ENCODE measurements around the gene VPS13C.

Gene VPS13C

DNA sequence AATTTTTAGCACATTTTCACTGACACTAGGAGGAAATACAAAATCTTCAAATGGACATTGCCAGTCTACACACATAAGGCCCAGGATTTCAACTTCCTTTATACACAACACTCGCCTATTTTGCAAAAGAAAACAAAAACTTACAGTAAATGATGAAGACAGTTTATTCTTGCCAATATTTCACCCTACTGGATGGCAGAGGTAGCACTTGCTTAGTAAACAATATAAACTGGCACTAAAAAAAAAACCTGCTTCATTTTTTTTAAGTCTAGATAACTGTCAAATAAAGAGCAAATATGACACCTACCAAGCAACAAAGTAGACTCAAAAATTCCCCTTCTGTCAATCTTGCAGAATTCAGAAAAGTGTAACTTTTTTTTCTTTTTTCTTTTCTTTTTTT lies 204.0 kb downstream of the VPS13C start:
- DNase-seq (ENCODE audit: low spot score), result no peak

DNA sequence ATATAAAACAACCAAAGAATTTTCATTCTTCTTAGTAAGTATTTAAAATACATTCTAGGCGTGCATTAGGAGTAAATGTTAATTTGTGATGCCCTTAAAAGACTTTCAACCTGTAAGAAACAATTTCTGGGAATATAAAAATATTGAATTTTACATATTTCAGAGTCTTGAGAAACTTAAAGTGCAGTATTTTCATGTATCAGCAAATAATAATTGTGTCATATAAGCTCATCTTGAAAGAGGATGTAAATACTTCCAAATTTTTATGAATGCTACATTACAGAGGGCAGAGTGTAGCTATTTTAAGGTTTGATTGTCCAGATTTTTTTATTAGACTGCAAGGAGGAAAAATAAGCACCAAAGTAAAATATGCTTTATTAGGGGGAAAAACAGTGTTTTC lies 207.1 kb downstream of the VPS13C start:
- DNase-seq (ENCODE audit: low spot score), result no peak

DNA sequence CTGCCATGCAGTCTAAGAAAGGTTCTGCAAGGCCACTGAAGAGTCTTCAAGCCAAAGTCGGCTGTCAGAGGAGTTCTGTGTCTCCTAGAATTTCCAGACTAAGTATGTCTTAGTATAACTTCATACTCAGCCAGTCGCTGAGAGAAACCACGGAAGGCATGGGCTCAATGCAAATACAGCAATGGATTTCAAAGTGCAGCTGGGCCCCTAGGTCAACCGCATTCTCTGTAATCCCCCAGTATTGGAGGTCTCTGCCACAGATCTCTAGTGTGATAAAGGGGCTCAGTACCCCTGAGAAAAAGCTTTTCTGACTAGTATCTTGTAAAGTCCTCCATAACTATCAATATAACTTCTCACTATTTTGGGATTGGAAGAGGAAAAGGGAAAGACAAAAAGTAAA lies 208.3 kb downstream of the VPS13C start:
- DNase-seq (ENCODE audit: low spot score), result no peak

DNA sequence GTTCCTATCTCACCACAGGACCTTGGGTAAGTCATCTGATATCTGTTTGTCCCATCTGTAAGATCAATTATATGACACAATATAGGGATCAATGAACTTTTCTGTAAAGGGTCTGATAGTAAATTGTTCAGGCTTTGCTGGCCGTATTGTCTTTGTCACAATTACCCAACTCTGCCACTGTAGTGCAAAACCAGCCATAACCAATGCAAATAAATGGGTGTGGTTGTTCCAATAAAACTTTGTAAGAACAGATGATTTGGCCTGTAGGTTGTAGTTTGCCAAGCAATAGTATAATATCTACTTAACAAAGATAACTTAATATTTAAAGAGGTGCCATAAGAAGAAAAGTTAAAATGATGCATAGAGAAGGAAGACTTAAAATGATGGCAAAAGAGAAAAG lies 210.8 kb downstream of the VPS13C start:
- no peak for DNase-seq (ENCODE audit: low spot score)

DNA sequence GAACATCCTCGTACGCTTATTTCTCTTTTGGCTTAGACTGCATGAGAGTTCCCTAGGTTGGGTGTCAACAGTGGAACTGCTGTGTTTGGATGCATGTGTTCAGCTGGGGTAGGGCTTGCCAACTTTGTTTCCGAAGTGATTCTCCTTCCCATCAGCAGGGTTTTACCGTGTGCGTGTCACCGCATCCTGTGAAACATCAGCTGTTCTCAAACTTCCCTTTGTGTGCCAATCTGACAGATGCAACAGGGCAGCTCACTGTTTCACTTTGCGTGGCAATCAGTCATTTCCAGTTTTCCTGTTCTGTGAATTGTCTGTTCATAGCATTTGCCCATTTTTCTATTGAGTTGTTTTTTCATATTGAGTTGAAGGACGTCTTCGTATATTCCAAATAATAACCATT lies 218.8 kb downstream of the VPS13C start:
- DNase-seq (ENCODE audit: low spot score), result no peak

DNA sequence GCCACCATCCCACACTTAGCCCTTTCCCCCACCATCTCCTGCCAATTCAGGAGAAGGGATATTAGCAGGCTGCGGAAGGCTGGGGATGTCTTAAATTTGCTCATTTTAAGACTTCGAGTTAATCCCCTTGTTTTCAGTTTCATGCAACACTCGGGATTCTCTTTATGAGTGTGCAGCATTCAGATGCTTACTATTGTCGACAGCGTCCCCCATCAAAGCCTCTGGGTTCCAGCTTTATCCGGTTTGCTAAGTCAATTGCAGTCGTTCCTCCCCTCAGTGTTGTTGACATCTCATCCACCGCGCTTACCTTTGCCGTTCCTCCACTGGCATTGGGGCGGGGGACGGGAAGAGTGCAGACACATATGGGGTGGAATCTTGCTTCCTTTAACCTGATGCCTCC lies 220.2 kb downstream of the VPS13C start:
- no peak for DNase-seq (ENCODE audit: low spot score)

DNA sequence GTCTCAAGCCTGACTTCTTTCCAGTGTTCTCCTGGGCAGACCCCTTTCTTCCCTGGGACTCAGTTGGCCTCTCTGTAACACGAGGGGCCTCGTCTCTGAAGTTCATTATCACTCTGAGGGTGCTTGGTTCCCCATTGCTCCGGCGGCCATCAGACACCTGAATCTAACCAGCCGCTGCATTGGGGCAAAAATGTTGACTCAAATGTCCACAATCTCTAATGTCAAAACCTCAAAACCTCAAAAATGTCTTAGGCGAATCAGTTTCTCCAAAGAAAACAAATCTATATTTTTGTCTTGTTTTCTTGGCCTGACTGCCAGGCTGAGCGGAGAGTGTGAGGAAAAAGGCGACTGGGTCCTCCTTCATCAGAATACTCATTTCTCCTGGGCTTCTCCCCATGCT lies 220.7 kb downstream of the VPS13C start:
- DNase-seq (ENCODE audit: low spot score), result no peak

DNA sequence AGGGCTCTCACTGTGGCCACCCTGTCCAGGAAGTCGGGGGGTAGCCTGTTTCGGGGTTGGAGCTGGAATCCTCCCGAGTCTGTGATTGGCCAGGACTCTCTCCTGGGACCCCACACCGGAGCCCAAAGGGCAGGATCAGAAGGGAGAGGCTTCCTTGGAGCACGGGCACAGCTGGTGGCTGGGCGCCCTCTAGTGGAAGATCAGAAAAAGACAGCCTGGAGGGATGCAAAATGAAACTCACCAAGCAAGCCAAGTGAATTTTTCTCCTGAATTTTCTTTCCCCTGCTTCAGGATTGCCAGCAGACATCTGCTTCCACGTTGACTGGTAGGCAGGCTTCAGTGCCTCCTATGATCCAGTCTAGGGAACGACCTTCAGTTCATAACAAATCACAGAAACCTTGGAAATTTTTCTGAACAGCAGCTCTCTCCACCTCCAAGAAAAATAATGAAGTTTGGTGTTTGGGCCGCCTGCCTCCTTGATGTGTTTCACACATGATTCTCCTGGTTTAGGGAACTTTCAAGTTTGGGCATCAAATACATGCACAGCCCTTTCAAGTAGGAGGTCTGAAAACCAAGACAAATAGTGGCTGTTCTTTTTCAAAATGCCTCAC lies 224.6 kb downstream of the VPS13C start:
- DNase-seq (ENCODE audit: low spot score), result peak; percentile 89

DNA sequence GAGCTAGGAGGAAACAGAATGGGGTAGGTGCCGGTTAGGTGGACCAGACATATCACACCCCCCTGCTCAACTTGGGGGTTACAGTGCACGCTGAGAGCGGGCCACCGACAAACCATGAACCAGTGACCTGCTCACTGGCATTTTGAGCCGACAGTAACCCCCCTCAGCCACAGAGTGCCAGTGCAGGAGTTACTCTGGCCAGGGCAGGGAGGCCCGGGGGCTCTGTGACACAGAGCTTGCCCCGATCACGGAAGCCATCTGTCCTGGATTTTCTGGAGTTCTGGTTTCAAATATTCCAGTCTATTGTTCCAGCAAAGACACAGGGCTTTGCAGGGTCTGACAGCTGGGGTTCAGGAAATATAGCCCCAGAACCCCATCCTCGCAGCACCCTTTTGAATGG lies 225.2 kb downstream of the VPS13C start:
- no peak for DNase-seq (ENCODE audit: low spot score)

DNA sequence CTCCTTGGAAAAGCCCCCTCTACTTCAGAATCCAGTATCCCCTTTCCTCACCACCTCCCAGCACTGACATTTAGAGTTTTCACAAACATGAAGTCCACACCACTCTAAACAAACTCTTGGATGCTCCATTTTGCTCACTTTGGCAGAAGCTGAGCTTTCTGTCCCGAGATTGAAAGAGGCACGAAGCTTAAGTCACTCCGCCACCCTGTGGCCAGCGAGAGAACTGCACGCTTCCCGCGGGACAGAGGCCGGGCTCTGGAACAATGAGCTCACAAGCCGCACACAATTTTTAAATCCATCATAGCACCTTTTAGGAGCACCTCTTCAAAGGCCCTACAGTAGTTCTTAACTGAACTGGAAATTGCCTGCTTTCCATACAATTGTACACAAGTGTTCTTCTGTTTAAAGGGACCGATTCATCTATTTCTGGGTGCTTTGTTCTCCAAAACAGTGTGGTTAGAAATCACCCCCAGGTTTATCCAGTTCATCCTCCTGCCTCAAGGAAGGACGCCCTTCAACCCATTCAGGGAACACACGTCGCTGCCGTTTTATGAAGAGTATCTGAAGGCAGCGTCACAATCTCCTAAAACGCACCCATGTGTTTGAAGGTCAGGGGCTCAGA lies 226.1 kb downstream of the VPS13C start:
- peak; percentile 89 for DNase-seq (ENCODE audit: low spot score)

DNA sequence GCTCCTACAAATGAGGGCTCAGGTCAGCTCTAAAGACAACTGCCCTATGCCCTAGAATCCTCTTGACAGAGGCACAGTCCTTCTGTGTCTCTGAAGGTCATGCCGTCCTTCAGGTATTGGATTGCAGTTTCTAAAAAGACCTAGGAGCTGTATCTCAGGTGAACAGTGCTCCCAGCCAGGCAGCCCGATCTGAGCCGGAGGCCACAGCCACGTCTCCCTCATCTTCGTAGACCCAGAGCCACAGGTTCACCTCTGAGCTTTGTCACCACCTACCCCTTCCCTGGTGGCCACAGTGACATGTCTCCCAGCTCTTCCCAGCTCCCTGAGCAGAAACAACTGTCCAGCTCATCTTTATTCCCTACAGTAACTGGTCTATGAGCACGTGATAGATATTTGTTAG lies 228.0 kb downstream of the VPS13C start:
- no peak for DNase-seq (ENCODE audit: low spot score)

DNA sequence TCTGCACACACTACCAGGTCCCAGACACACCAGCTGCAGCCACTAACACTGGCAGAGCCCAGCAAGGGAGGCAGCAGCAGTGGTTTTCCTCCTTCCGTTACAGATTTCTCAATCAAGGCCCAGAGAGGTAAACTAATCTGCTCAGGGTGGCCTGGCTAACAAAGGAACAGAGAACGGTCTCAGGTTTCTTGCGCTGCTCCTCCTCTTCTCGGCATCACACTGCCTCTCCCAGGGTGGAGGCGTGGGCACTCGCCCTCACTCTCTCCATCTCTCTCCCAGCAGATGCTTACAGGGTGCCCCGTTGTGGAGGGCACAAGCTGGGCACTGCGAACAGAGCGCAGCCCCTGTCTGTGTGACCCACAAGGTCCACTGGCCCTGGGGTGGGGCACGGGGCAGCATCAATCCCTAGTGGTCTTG lies 228.7 kb downstream of the VPS13C start:
- DNase-seq (ENCODE audit: low spot score), result no peak

DNA sequence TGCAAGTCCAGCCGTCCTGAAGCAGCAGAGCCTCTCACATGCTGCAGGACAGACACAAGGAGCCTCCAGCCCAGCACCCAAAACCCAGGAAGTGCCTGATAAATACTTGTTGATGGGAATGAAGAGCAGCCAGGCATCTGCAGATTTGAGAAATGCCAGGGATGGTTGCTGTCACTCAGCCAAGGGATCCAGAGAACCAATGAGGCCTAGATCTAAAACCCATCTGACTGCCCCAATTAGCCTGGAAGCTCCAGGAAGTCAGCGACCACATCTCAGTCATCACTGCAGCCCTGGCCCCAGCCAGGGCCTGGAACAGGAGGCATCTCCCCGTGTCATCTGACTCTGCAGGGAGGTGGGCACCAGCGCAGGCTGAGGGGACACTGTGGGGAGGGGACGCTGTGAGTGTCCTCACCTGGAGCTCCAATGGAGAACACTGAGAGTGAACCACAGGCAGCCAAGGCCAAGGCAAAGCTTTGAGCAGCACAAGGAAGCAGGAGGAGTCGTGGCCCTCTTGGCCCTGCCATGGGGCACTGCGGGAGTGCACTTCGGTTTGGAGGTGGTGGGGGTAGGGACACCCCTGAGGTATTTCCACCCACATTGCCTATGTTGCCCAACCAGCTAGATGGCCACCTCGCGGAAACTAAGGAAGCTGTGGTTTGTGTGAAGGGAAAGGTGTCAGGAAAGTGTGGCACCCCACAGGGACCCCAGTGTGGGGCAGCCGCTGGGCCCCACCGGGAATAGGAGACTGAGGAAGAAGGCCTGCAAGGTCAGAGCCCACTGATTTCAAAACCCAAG lies 229.5 kb downstream of the VPS13C start:
- no peak for DNase-seq (ENCODE audit: low spot score)

DNA sequence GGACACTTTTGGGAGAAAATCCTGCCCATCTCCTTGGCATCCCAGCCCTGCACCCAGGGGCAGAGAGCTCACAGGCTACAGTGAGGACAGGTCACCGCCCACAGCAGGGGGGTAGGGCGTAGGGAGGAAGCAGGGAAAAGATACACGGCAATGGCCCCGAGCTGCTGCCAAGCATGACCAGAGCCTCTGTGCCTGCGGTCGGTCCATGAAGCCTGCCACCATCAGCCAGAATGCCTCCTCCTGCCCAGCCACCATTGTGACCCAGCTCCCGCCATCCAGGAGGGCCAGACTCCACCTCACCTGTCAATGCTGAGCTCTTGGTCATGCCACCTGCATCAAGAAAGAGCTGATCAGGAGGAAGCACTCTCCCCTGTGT lies 230.7 kb downstream of the VPS13C start:
- no peak for DNase-seq (ENCODE audit: low spot score)

DNA sequence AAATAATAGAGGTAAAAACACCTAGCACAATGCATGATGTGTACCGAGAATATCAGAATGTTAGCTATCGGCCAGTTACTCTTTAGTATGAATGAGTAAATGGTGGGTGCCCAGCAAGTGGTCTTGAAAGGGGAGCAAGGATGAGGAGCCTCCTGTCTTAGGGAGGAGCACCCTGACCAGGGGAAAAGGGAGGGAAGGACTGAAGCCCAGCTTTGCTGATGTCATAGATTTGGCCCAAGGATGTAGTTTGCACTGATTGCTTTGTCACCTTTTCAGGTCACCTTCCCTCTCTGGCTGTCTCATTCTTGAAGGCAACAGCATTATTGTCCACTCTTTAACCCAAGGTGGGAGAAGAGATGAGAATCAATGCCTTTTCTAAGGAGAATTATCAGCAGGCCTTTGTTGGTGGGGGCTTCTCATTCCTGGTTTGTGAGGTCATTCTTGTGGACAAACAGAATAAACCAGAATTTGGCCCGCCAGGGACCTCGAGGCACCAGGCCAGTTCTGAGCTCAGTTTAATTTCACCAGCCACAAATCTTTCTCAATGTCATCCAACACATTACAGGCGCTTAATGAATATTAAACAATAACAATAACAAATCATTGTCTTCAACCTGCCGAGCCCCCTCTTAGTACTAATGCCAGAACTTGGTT lies 231.3 kb downstream of the VPS13C start:
- no peak for DNase-seq (ENCODE audit: low spot score)

DNA sequence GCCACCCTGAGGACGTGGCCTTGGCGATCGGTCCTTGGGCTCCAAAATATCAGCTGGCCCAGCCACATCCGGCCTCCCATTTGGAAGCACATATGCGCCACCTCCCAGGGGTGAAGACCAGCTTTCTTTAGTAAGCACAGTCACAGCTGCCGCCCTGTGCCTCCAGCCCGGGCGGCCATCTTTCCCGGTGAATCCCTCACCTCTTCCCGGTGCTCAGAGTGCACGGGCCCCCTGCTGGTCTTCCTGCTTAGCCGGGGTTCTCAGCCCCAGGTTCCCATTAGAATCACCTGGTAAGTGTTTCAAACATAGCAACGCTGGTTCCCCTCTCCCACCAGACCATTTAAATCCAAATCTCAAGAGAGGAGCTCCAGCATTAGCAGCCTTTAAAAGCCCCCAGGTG lies 232.2 kb downstream of the VPS13C start:
- no peak for DNase-seq (ENCODE audit: low spot score)

DNA sequence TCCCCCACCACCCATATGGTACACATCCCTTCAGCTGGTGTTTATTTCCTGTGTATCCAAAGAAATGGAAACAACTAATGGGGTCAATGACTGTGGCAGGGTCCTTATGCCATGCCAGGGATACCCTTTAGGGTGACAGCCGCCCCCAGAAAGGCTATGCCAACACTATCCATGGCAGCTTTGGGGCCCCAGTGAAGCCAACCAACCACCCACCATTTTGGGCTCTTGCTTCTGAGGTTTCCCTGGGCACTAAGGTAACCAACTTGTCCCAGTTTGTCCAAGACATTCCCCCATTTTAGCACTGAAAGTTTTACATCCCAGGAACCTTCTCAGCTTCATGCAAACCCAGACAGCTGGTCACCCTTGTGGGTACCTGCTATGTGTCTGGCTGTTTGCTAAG lies 233.1 kb downstream of the VPS13C start:
- DNase-seq (ENCODE audit: low spot score), result no peak

DNA sequence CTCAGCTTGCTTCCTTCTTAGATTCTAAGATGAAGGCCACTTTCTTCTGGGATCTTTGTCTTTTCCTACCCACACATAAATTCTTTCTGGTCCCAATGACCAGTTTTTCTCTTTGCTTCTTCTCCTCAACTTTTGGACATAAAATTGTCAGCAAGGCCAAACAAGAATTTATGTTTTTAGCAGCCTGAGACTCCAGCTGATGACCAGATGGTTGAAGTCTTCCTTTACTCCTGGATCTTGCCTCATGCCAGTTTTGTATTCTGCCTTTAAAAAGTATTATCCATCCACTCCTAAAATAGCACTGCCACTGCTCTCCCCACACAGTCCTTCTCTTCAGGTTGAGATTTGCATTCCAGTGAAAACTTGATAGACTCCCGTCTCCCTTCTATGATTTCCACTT lies 236.0 kb downstream of the VPS13C start:
- DNase-seq (ENCODE audit: low spot score), result no peak

DNA sequence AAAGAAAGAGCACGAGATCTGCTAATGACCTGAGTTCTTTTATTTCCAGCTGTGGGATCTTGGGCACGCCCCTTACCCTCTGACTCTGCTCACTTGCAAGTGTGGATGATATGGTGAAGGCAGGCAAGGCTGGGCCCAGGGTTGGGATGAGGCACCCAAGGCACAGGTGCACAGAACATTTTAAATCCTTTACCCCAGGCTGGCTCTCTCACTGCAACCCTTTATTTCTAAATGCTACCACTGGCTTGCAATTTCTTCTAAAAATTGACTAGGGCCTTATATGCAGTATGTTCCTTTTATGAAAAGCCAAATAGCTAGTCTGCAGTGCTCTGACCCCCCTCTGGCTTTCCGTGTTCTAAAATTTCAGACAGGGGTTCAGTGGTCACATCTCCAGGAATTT lies 237.7 kb downstream of the VPS13C start:
- DNase-seq (ENCODE audit: low spot score), result no peak

DNA sequence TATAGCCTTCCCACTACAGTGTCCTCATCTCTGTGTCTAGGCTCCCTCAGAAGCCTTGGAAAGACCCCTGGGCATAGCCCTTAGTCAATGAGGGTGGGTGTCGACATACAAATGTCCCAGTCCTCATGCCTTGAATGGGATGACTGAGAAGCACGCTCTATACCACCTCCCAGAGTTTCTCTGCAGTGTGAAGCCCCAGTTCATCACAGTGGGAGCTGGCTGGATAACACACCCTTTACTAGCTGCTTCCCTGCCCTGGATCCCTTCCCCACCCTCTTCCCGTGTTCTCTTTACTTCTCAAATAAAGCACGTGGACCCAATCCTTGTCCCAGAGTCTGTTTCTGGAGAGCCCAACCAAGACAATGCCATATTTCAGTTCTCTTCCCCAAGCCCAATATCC lies 239.3 kb downstream of the VPS13C start:
- DNase-seq (ENCODE audit: low spot score), result no peak

DNA sequence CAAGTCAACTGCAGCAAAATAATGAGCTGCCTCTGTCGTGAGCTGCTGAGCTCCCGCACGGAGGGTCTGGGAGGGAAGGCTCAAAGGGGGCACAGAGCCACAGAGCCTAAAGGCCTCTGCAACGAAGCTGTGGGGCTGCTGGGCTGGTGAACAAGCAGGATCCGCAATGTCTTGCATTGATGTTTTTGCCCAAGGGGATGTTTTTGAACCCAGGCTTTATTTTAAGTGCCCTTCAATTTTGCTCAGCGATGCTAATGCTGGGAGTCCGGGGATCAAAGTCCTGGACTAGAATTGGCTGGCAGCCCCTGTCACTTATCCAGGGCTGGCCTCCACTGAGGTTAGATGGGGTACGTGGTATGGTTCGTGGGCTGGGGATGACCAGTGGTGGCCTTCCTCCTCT lies 240.0 kb downstream of the VPS13C start:
- DNase-seq (ENCODE audit: low spot score), result no peak

DNA sequence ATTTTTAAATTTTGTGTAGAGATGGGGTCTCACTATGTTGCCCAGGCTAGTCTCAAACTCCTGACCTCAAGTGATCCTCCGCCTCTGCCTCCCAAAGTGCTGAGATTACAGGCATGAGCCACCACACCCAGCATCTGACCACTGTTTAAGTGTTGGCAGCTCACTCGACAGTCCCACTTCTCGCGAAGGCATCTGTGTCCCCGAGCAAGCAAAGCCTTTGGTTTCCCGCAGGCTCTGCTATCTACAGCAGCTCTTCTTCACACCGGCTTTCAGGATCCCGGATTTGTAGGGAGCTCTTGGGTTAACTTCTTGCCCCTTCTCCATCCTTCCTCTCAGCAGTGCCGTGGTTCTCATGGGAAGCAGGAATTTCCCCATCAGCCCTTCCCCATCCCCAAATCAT lies 240.9 kb downstream of the VPS13C start:
- no peak for DNase-seq (ENCODE audit: low spot score)

DNA sequence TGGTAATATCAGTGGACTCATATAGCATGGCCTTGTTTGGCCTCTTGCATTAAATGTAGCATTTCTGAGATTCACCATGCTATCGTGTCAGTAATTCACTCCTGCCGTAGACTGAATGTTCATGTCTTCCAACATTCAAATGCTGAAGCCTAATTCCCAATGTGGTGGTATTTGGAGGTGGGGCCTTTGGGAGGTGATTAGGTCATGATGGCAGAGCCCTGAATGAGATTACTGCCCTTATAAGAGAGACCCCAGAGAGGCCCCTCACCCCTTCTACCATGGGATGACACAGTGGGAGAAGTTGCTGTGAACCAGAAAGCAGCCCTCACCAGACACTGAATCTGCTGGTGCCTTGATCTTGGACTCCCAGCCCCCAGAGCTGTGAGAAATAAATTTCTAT lies 241.4 kb downstream of the VPS13C start:
- no peak for DNase-seq (ENCODE audit: low spot score)

All from GM03348 (cell line).